ENCODE data around the gene GPR176. TPM values are rescaled to one million over a fixed set of nuclear protein-coding genes. Genes with fewer than 3 reads are reported as not detected.
A peak's percentile ranks its signal among the peaks of the same experiment; 100 is the strongest.

The GPR176 gene
- total RNA-seq, 1 donor from 2014 or later, result 21.1 TPM

DNA sequence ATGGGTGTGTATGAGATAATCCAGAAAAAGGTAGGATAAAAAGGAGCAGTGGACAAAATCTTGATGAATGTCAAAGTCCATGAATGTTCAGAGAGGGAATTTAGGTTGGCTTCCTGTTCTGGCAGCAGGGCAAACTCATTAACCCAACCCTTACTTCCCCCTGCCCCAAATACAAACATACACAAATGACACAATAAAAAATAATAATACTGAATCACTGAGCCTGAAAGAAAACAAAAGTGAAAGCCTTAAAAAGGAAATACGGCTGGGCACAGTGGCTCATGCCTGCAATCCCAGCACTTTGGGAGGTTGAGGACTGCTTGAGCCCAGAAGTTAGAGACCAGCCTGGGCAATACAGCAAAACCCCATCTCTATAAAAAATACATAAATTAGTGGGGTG lies 62.9 kb downstream of the GPR176 start:
- no peak overlapping the region for H3K4me3 Mint-ChIP-seq (ENCODE audit: unreplicated experiment)
- no peak overlapping the region for H3K27ac Mint-ChIP-seq (ENCODE audit: unreplicated experiment)
- TF ChIP-seq, protein P1, sequence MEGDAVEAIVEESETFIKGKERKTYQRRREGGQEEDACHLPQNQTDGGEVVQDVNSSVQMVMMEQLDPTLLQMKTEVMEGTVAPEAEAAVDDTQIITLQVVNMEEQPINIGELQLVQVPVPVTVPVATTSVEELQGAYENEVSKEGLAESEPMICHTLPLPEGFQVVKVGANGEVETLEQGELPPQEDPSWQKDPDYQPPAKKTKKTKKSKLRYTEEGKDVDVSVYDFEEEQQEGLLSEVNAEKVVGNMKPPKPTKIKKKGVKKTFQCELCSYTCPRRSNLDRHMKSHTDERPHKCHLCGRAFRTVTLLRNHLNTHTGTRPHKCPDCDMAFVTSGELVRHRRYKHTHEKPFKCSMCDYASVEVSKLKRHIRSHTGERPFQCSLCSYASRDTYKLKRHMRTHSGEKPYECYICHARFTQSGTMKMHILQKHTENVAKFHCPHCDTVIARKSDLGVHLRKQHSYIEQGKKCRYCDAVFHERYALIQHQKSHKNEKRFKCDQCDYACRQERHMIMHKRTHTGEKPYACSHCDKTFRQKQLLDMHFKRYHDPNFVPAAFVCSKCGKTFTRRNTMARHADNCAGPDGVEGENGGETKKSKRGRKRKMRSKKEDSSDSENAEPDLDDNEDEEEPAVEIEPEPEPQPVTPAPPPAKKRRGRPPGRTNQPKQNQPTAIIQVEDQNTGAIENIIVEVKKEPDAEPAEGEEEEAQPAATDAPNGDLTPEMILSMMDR (IDR thresholded peaks at IDR 0.05), result no peak

DNA sequence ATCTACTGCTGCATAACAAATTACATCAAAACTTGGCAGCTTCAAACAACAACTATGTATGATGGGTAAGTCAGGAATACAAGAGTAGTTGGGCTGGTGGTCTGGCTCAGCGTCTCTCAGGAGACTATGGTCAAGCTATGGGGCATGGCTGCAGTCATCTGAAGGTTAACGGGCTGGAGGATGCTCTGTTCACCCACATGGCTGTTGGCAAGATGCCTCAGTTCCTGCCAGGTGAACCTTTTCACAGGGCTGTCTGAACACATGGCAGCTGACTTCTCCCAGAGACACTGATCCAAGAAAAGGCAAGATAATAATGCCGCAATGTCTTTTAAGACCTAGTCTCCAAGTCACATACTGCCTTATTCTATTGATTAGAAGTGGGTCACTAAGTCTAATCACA lies 63.7 kb downstream of the GPR176 start:
- Mint-ChIP-seq H3K36me3 (ENCODE audit: unreplicated experiment) (no peaks in the 10 kb centered on the region), H3K9me3 (ENCODE audit: unreplicated experiment) (no peaks in the 10 kb centered on the region), H3K4me1 (ENCODE audit: unreplicated experiment) (peaks cover 37% of the 10 kb centered on the region), H3K27ac (ENCODE audit: unreplicated experiment) (no peak overlapping the region), H3K27me3 (ENCODE audit: unreplicated experiment) (no peaks in the 10 kb centered on the region), H3K4me3 (ENCODE audit: unreplicated experiment) (no peak overlapping the region)
- TF ChIP-seq, protein P1 (IDR thresholded peaks at IDR 0.05), result no peak
- DNase-seq (ENCODE audit: extremely low spot score, unreplicated experiment), result no peak

More for the DNA sequence above, 62.9 kb downstream of the GPR176 start:
- H3K9me3 Mint-ChIP-seq (ENCODE audit: unreplicated experiment), result no peaks in the 10 kb centered on the region
- DNase-seq (ENCODE audit: extremely low spot score, unreplicated experiment), result no peak
- H3K27me3 Mint-ChIP-seq (ENCODE audit: unreplicated experiment), result no peaks in the 10 kb centered on the region
- H3K36me3 Mint-ChIP-seq (ENCODE audit: unreplicated experiment), result no peaks in the 10 kb centered on the region
- peaks cover 37% of the 10 kb centered on the region for H3K4me1 Mint-ChIP-seq (ENCODE audit: unreplicated experiment)

DNA sequence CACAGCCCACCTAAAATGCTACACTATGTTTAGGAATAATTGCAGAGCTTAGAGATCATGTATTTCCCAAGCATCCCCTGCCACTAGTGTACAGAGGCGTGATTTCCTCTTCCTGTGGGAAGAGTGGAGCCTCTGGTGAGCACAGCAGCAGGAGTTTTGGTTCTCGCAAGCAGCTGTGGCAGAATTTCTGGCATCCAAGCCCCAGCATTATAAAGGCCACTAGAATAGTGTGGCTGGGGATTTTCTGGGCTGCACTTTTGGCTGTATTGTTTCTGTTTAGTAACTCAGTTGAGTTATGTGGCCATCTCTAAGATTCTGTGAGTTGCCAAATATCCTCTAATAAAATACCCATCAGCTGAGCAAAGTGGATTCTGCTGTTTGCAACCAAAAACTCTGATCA lies 64.7 kb downstream of the GPR176 start:
- peaks cover 34% of the 10 kb centered on the region for H3K4me1 Mint-ChIP-seq (ENCODE audit: unreplicated experiment)
- no peak for DNase-seq (ENCODE audit: extremely low spot score, unreplicated experiment)
- no peak overlapping the region for H3K27ac Mint-ChIP-seq (ENCODE audit: unreplicated experiment)
- no peak overlapping the region for H3K4me3 Mint-ChIP-seq (ENCODE audit: unreplicated experiment)
- no peaks in the 10 kb centered on the region for H3K36me3 Mint-ChIP-seq (ENCODE audit: unreplicated experiment)
- H3K27me3 Mint-ChIP-seq (ENCODE audit: unreplicated experiment), result no peaks in the 10 kb centered on the region
- H3K9me3 Mint-ChIP-seq (ENCODE audit: unreplicated experiment), result no peaks in the 10 kb centered on the region
- TF ChIP-seq, protein P1 (IDR thresholded peaks at IDR 0.05), result no peak

DNA sequence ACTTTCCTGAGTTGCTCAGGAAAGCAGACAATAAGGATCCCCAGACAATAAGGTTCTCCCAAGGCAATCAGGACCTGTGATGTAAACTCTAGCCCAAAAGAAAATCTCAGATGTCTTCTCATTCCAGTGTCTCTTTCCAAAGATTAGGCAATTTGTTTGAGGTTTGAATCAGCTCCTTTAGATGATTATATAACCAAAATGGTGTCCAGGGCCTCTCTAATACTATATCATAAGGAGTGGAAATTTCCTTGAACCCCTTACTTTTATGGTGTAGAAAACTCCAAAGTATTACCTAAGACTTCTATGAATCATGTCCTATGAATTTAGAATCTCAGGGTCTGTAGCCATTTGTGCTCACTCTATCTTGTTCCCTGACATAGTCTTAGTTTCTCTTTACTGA lies 65.9 kb downstream of the GPR176 start:
- no peaks in the 10 kb centered on the region for H3K27me3 Mint-ChIP-seq (ENCODE audit: unreplicated experiment)
- no peak for DNase-seq (ENCODE audit: extremely low spot score, unreplicated experiment)
- H3K36me3 Mint-ChIP-seq (ENCODE audit: unreplicated experiment), result no peaks in the 10 kb centered on the region
- H3K27ac Mint-ChIP-seq (ENCODE audit: unreplicated experiment), result no peak overlapping the region
- H3K9me3 Mint-ChIP-seq (ENCODE audit: unreplicated experiment), result no peaks in the 10 kb centered on the region
- no peak overlapping the region for H3K4me3 Mint-ChIP-seq (ENCODE audit: unreplicated experiment)
- H3K4me1 Mint-ChIP-seq (ENCODE audit: unreplicated experiment), result peaks cover 27% of the 10 kb centered on the region
- TF ChIP-seq, protein P1 (IDR thresholded peaks at IDR 0.05), result no peak

DNA sequence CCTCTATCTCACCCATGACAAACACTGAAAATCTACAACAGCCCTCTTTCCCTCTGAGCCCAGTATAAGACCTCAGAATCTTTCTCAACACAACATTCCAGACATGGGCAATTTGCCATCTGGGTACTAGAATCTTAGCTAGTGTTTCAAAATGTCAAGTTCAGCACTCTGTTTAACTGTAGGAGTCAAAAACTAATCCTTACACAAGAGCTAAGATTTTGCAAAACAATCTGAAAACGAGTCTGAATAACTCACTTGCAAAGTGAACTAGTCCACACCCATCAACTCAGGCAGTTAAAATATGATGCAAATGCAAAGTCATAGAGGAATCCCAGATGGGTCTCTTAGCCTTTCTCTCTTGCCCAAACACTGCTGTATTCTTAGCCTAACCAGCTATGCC lies 67.8 kb downstream of the GPR176 start:
- Mint-ChIP-seq H3K4me1 (ENCODE audit: unreplicated experiment) (peaks cover 22% of the 10 kb centered on the region), H3K4me3 (ENCODE audit: unreplicated experiment) (no peak overlapping the region), H3K27me3 (ENCODE audit: unreplicated experiment) (no peaks in the 10 kb centered on the region), H3K36me3 (ENCODE audit: unreplicated experiment) (no peaks in the 10 kb centered on the region), H3K27ac (ENCODE audit: unreplicated experiment) (peak overlapping the region; percentile 72), H3K9me3 (ENCODE audit: unreplicated experiment) (no peaks in the 10 kb centered on the region)
- TF ChIP-seq, protein P1 (IDR thresholded peaks at IDR 0.05), result no peak
- DNase-seq (ENCODE audit: extremely low spot score, unreplicated experiment), result no peak
